HEK293T (cell line): ENCODE measurements around the gene TNFRSF18.

Experiments used
- CTCF ChIA-PET: fragments of 350-600 bp; formaldehyde crosslinking; extraction: SDS; loops from one replicate; lab custom pipeline; 2021; ENCODE audit warnings: antibody characterized with exemption, inconsistent platforms; lab: Yijun Ruan, JAX
- POLR2A ChIA-PET: fragments of 350-600 bp; formaldehyde crosslinking; extraction: SDS; loops from one replicate; lab custom pipeline; 2020; ENCODE audit warnings: antibody characterized with exemption, inconsistent platforms; lab: Yijun Ruan, JAX
- DNase-seq: peaks from one replicate; pipeline ENCODE4 v3.0.0; 2012; ENCODE audit warnings: mixed read lengths; ENCODE audit errors: extremely low spot score
- ARNT ChIP-seq: fragments of 450-650 bp; IDR thresholded peaks from 2 replicates; pipeline ENCODE4 v1.6.1; 2017; ENCODE audit warnings: mild to moderate bottlenecking
- BHLHE40 ChIP-seq: fragments of 450-650 bp; IDR thresholded peaks from 2 replicates; pipeline ENCODE4 v1.6.1; 2016; ENCODE audit warnings: mild to moderate bottlenecking, moderate library complexity, borderline replicate concordance
- CTBP1 ChIP-seq: fragments of 450-650 bp; IDR thresholded peaks from 2 replicates; pipeline ENCODE4 v1.6.1; 2016; ENCODE audit warnings: borderline replicate concordance
- ELF4 ChIP-seq: fragments of 450-650 bp; IDR thresholded peaks from 2 replicates; pipeline ENCODE4 v1.6.1; 2017; ENCODE audit warnings: antibody characterized with exemption
- FOXA1 ChIP-seq: fragments of 450-650 bp; IDR thresholded peaks from 2 replicates; pipeline ENCODE4 v1.6.1; 2016; ENCODE audit warnings: mild to moderate bottlenecking
- FOXK2 ChIP-seq: fragments of 450-650 bp; IDR thresholded peaks from 2 replicates; pipeline ENCODE4 v1.6.1; 2016; ENCODE audit warnings: mild to moderate bottlenecking
- FOXM1 ChIP-seq: fragments of 450-650 bp; IDR thresholded peaks from 2 replicates; pipeline ENCODE4 v1.6.1; 2017; ENCODE audit warnings: mild to moderate bottlenecking, borderline replicate concordance
- HDGF ChIP-seq: fragments of 450-650 bp; IDR thresholded peaks from 2 replicates; pipeline ENCODE4 v1.6.1; 2017; ENCODE audit warnings: antibody characterized with exemption, borderline replicate concordance
- L3MBTL2 ChIP-seq: fragments of 450-650 bp; conservative IDR thresholded peaks from 2 replicates; pipeline ENCODE4 v1.6.1; 2016; ENCODE audit warnings: mild to moderate bottlenecking
- LEF1 ChIP-seq: fragments of 450-650 bp; IDR thresholded peaks from 2 replicates; pipeline ENCODE4 v1.6.1; 2017; ENCODE audit warnings: mild to moderate bottlenecking, borderline replicate concordance
- NFRKB ChIP-seq: fragments of 450-650 bp; IDR thresholded peaks from 2 replicates; pipeline ENCODE4 v1.6.1; 2016; ENCODE audit warnings: mild to moderate bottlenecking, moderate library complexity
- SP1 ChIP-seq: fragments of 450-650 bp; IDR thresholded peaks from 2 replicates; pipeline ENCODE4 v1.6.1; 2017
- SUZ12 ChIP-seq: fragments of 450-650 bp; IDR thresholded peaks from 2 replicates; pipeline ENCODE4 v1.6.1; 2016; ENCODE audit warnings: mild to moderate bottlenecking
- TARDBP ChIP-seq: fragments of 450-650 bp; IDR thresholded peaks from 2 replicates; pipeline ENCODE4 v1.6.1; 2016
- ZNF384 ChIP-seq: fragments of 450-650 bp; IDR thresholded peaks from 2 replicates; pipeline ENCODE4 v1.6.1; 2016
- TF ChIP-seq, protein P1 (sequence below): fragments of 450-650 bp; IDR thresholded peaks from 2 replicates; pipeline ENCODE4 v1.6.1; 2016

Gene TNFRSF18

DNA sequence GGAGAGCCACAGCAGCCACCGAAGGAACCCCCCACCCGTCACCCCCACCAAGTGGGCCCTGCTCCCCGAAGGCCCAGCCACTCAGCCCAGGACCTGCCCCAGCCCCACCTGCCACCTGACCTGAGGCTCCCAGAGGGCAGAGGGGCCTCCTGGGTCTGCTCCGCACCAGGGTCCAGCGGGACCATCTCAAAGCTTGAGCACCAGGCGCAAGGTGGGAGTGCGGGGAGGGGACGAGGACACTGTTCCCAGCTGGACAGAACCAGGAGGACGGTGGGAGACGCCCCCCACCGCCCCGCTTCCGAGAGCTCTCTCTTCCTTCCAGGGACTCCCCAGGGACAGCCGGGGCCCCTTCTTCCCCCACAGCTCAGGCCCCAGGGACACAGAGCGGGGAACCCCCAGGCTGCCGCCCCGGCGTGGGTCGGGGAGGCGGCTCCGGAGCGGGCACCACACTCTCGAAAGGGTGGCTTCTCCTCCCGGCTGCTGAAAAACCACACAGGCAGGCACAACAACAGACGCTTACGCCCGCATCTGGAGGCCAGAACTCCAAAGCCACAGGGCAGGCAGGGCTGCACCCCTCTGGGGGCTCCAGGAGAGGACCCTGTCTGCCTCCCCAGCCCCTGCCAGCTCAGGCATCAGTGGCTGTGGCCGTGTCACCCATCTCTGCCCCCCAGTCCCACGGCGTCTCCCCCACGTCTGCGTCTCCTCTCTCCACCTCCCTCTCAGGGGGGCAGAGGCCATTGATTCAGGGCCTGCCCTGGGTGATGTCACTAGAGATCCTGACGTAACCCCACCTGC is 34.6 kb downstream of the TNFRSF18 start:
- TF ChIP-seq LEF1 (no peak), TARDBP (no peak), ELF4 (no peak), FOXM1 (no peak), BHLHE40 (no peak), FOXA1 (no peak), FOXK2 (no peak), ZNF384 (no peak)
- TF ChIP-seq, protein P1, sequence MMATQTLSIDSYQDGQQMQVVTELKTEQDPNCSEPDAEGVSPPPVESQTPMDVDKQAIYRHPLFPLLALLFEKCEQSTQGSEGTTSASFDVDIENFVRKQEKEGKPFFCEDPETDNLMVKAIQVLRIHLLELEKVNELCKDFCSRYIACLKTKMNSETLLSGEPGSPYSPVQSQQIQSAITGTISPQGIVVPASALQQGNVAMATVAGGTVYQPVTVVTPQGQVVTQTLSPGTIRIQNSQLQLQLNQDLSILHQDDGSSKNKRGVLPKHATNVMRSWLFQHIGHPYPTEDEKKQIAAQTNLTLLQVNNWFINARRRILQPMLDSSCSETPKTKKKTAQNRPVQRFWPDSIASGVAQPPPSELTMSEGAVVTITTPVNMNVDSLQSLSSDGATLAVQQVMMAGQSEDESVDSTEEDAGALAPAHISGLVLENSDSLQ: no peak
- POLR2A ChIA-PET: no interaction called here

DNA sequence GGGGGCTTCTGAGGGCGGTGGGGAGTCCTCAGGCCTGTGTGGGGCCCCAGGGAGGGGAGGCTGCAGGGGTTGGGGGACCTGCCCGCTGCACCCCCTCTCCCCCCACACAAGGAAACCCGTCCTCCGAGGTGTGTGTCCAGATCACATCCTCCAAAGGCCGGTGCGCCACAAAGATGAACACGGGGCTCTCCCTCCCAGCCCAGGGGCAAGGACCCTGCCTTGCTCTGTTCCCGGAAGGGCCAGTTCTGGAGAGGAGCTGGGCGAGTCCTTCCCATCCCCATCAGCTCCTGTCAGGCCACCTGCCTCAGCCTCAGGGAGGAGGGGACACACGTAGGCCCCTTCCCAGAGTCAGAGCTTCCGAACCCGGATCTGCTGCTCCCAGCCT is 35.2 kb downstream of the TNFRSF18 start:
- DNase-seq: no peak
- CTCF ChIA-PET: no interaction called here
- no peak for TF ChIP-seq HDGF
- no peak for TF ChIP-seq SP1
- TF ChIP-seq BHLHE40: no peak
- TF ChIP-seq TARDBP: no peak
- no peak for TF ChIP-seq LEF1
- TF ChIP-seq, protein P1: no peak
- TF ChIP-seq ELF4: no peak
- no peak for TF ChIP-seq NFRKB
- TF ChIP-seq FOXM1: no peak
- TF ChIP-seq FOXA1: no peak
- TF ChIP-seq ZNF384: no peak
- no peak for TF ChIP-seq ARNT
- POLR2A ChIA-PET: no interaction called here

More for the DNA sequence above, 34.6 kb downstream of the TNFRSF18 start:
- CTCF ChIA-PET: no interaction called here
- no peak for DNase-seq

DNA sequence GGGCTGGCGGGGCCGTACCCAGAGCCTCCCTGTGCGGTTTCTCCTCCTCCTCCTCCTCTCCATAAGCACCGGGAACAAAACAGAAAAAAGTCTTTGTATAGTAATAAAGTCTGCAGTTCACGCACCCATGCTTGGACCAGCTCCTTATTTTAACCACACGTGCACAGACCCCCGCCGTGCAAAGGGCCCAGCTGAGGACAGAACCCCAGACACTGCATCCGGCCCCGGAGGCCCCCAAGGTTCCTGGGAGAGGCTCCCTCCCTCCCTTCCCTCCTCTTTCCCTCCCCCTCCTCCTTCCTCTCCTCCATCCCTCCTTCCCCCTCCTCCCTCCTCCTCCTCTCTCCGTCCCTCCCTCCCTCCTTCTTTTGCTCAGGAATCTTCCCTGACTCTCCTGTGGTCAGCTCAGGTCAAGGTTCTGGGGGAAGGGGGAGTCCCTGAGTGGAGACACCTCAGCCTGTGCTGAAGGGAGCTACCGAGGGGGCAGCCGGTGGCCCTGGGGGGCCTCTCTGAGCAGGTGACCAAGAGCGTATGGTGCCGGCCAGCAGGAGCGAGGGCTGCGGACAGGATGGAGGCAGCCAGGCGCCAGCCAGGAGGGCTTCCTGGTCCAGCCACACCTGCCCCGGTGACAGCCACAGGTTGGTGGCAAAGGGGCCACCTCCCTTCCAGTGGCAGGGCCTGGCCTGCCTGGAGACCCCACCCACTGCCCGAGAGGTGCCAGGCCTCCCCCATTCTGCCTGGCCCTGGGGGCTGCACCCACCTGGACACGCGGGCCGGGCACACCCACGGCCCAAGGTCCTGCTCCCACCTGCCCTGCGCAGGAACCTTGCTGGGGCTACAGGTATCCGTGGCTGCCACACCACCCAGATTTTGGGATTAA is 35.9 kb downstream of the TNFRSF18 start:
- DNase-seq: no peak
- TF ChIP-seq SP1 (no peak), FOXM1 (no peak), L3MBTL2 (no peak), NFRKB (no peak), SUZ12 (no peak), BHLHE40 (no peak), TARDBP (no peak), HDGF (no peak), FOXK2 (no peak), ELF4 (no peak), ARNT (no peak), LEF1 (no peak), FOXA1 (no peak), CTBP1 (no peak), ZNF384 (no peak)
- TF ChIP-seq, protein P1: no peak
- ChIA-PET POLR2A (no interaction called here), CTCF (no interaction called here)

DNA sequence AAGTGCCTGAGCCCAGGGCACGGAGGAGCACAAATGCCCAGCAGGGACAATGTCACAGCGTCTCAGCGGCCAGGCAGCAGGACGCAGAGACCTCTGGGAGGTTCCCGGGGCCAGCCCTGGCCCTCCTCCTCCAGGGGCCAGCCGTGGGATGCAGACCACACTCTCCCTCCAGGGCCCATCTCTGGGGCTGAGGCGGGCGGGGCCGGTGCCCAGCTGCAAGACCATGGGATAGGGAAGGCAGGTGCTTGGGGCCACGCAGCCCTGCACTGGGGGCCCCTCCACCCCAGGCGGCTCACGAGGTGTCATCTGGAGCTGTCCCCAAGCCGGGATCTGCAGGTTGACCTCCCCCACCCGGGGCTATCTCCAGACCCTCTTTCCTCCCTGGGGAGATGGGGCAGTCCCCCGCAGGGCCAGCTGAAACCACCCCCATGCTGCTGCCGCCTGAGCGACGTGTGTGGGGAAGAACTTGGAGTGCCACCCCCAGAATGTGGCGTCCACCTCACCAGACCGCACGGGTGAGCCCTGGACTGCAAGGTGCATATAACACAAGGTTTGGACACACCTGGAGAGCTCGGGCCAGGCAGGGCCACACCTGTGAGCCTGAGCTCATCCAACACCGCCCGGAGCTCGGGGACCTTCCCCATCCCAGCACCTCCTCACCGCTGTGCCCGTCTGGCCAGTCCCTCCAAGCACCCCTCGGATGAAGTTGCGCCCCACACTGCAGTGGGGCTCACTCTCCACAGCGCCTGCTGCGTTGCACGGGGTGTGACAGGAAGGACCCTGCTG is 36.8 kb downstream of the TNFRSF18 start:
- ChIA-PET CTCF (no interaction called here), POLR2A (no interaction called here)
- no peak for TF ChIP-seq LEF1
- no peak for DNase-seq

DNA sequence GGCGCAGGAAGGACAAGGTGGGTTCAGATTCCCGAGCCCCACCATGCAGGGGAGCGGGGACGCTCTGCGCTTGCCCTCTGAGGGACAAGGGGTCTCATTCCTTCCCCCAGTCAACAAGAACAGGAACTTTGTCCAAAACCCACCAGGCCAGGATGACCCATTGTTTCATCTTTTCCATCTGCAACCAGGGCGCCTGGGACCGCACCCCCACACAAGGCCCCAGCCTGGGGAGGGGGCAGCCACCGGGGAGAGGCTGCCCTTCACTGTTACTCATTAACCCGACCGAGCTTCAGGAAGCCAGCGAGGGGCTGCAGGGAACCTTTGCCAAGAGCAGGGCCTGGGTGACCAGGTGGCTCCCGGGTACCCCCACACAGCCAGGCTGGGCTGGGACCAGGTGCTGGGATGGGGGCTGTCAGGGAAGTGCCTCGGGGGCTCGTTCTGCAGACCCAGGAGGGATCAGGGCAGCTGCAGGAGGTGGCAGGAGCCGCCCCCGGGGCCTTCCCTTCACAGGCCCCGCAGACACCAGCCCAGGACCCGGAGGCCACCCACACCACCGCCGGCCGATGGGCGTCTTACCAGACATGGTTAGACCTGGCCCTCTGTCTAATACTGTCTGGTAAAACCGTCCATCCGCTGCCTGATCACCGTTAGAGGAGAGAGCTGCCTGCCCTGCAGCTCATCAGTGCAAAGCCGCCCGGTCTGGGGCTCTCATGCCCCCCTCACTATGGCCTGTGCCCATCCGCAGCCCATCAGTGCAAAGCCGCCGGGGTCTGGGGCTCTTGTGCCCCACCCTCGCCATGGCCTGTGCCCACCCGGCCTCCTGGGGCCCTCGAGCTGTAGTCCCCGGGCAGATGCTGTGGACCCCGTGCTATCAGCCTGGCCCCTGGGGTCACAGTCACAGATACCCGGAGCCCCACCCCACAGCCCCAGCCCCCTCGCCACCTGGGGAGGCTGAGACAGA is 37.7 kb downstream of the TNFRSF18 start:
- POLR2A ChIA-PET: no interaction called here
- CTCF ChIA-PET: no interaction called here
- TF ChIP-seq ZNF384: no peak
- no peak for TF ChIP-seq FOXA1
- no peak for TF ChIP-seq SUZ12
- TF ChIP-seq, protein P1: no peak
- no peak for TF ChIP-seq LEF1
- TF ChIP-seq SP1: no peak
- no peak for TF ChIP-seq ELF4
- no peak for TF ChIP-seq NFRKB
- no peak for TF ChIP-seq L3MBTL2
- TF ChIP-seq TARDBP: no peak
- TF ChIP-seq FOXK2: no peak
- TF ChIP-seq CTBP1: no peak
- no peak for DNase-seq
